HEK293T (cell line): Measurements from ENCODE around the gene MSS51.

Experiments
- BHLHE40 ChIP-seq: fragments of 450-650 bp; IDR thresholded peaks from 2 replicates; pipeline ENCODE4 v1.6.1; 2016; ENCODE audit warnings: mild to moderate bottlenecking, moderate library complexity, borderline replicate concordance
- CTBP1 ChIP-seq: fragments of 450-650 bp; IDR thresholded peaks from 2 replicates; pipeline ENCODE4 v1.6.1; 2016; ENCODE audit warnings: borderline replicate concordance
- ELF4 ChIP-seq: fragments of 450-650 bp; IDR thresholded peaks from 2 replicates; pipeline ENCODE4 v1.6.1; 2017; ENCODE audit warnings: antibody characterized with exemption
- FOXA1 ChIP-seq: fragments of 450-650 bp; IDR thresholded peaks from 2 replicates; pipeline ENCODE4 v1.6.1; 2016; ENCODE audit warnings: mild to moderate bottlenecking
- HDGF ChIP-seq: fragments of 450-650 bp; IDR thresholded peaks from 2 replicates; pipeline ENCODE4 v1.6.1; 2017; ENCODE audit warnings: antibody characterized with exemption, borderline replicate concordance
- SP1 ChIP-seq: fragments of 450-650 bp; IDR thresholded peaks from 2 replicates; pipeline ENCODE4 v1.6.1; 2017
- TARDBP ChIP-seq: fragments of 450-650 bp; IDR thresholded peaks from 2 replicates; pipeline ENCODE4 v1.6.1; 2016

GRCh38 chr10:73432646-73433537 is 469 bp downstream of the MSS51 start:
- TF ChIP-seq ELF4, result no peak
- TF ChIP-seq SP1, result no peak
- no peak for TF ChIP-seq TARDBP
- no peak for TF ChIP-seq CTBP1
- TF ChIP-seq BHLHE40, result no peak
- TF ChIP-seq FOXA1, result no peak
- no peak for TF ChIP-seq HDGF
